ENCODE data around the gene CALCOCO2. TPM values are rescaled to one million over a fixed set of nuclear protein-coding genes. Genes with fewer than 3 reads are reported as not detected.
A peak's percentile ranks its signal among the peaks of the same experiment; 100 is the strongest.

The CALCOCO2 gene
- total and polyA plus RNA-seq, 2 of the 13 experiments (the other 11 are each of a cell fraction or from before 2014, with no cell fraction given), result 72.9 to 111 TPM

DNA sequence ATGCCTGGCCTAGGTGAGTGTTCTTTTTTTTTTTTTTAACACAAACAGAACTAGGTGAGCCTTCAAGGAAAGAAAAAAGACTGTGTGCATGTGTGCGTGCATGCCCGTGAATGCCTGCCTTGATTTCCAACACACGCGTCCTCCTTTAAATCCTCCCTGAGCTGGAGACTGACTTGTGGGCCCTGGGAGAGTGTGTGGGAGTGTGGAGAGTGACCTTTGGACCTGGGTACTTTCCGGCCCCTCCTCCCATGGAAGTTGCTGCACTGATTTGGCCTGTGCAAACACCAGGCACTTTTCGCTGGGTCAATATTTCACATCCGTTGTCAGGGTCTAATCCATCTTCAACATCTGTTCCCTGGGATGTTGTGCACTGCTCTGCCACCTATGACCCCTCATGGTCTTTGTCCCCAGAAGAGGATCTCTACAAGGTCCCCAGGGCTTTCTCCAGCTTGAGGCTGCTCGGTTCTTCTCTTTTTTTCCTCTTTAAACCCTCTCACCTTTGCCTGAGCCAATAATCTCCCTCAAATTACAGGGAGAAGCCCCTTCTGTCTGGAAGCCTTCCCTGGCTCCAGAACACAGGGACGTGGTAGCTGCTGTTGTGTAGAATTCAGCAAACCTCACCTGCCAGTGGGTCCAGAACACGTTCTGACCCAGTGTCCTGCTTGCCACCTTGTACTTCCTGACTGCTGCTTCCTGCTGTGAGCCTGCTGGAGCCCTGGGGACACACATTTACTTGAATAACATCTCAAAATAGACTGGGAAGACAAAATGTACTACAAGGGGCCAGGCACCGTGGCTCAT lies 40.9 kb downstream of the CALCOCO2 start (continued):
- TF ChIP-seq ATAD3A (CRISPR knock-in tag; IDR thresholded peaks at IDR 0.05), result no peak; the same call in 1 of the 2 replicates
- peak; percentile 86; the same call in 1 of the 2 replicates for TF ChIP-seq ZNF33A (CRISPR knock-in tag; IDR thresholded peaks at IDR 0.05; ENCODE audit: borderline replicate concordance)
- peak; percentile 99 for TF ChIP-seq FOXA3 (CRISPR knock-in tag; IDR thresholded peaks at IDR 0.05)
- TF ChIP-seq, protein P1, sequence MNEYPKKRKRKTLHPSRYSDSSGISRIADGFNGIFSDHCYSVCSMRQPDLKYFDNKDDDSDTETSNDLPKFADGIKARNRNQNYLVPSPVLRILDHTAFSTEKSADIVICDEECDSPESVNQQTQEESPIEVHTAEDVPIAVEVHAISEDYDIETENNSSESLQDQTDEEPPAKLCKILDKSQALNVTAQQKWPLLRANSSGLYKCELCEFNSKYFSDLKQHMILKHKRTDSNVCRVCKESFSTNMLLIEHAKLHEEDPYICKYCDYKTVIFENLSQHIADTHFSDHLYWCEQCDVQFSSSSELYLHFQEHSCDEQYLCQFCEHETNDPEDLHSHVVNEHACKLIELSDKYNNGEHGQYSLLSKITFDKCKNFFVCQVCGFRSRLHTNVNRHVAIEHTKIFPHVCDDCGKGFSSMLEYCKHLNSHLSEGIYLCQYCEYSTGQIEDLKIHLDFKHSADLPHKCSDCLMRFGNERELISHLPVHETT (CRISPR knock-in tag; conservative IDR thresholded peaks at IDR 0.05), result peak; percentile 81; the same call in 1 of the 2 replicates
- TF ChIP-seq NFIB (CRISPR knock-in tag; IDR thresholded peaks at IDR 0.05; ENCODE audit: borderline replicate concordance), result no peak
- TF ChIP-seq REXO4 (CRISPR knock-in tag; IDR thresholded peaks at IDR 0.05; ENCODE audit: borderline replicate concordance), result no peak
- no peak for TF ChIP-seq ZNF432 (CRISPR knock-in tag; IDR thresholded peaks at IDR 0.05; ENCODE audit: borderline replicate concordance)
- TF ChIP-seq, protein P2, sequence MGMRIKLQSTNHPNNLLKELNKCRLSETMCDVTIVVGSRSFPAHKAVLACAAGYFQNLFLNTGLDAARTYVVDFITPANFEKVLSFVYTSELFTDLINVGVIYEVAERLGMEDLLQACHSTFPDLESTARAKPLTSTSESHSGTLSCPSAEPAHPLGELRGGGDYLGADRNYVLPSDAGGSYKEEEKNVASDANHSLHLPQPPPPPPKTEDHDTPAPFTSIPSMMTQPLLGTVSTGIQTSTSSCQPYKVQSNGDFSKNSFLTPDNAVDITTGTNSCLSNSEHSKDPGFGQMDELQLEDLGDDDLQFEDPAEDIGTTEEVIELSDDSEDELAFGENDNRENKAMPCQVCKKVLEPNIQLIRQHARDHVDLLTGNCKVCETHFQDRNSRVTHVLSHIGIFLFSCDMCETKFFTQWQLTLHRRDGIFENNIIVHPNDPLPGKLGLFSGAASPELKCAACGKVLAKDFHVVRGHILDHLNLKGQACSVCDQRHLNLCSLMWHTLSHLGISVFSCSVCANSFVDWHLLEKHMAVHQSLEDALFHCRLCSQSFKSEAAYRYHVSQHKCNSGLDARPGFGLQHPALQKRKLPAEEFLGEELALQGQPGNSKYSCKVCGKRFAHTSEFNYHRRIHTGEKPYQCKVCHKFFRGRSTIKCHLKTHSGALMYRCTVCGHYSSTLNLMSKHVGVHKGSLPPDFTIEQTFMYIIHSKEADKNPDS (CRISPR knock-in tag; IDR thresholded peaks at IDR 0.05), result peak; percentile 92
- TF ChIP-seq HIVEP1 (CRISPR knock-in tag; IDR thresholded peaks at IDR 0.05), result peak; percentile 69
- peak; percentile 95 for TF ChIP-seq SOX5 (CRISPR knock-in tag; IDR thresholded peaks at IDR 0.05; ENCODE audit: borderline replicate concordance)
- TF ChIP-seq ZNF460 (CRISPR knock-in tag; IDR thresholded peaks at IDR 0.05; ENCODE audit: borderline replicate concordance), result peak; percentile 66; the same call in 1 of the 2 replicates
- TF ChIP-seq, protein P3, sequence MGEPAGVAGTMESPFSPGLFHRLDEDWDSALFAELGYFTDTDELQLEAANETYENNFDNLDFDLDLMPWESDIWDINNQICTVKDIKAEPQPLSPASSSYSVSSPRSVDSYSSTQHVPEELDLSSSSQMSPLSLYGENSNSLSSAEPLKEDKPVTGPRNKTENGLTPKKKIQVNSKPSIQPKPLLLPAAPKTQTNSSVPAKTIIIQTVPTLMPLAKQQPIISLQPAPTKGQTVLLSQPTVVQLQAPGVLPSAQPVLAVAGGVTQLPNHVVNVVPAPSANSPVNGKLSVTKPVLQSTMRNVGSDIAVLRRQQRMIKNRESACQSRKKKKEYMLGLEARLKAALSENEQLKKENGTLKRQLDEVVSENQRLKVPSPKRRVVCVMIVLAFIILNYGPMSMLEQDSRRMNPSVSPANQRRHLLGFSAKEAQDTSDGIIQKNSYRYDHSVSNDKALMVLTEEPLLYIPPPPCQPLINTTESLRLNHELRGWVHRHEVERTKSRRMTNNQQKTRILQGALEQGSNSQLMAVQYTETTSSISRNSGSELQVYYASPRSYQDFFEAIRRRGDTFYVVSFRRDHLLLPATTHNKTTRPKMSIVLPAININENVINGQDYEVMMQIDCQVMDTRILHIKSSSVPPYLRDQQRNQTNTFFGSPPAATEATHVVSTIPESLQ (CRISPR knock-in tag; conservative IDR thresholded peaks at IDR 0.05), result peak; percentile 84
- TF ChIP-seq PRPF4 (IDR thresholded peaks at IDR 0.05; ENCODE audit: low read depth, low read length, poor library complexity, severe bottlenecking), result peak; percentile 79
- no peak for TF ChIP-seq MLLT10 (CRISPR knock-in tag; IDR thresholded peaks at IDR 0.05)
- peak; percentile 98 for TF ChIP-seq EP300 (IDR thresholded peaks at IDR 0.05; ENCODE audit: low read depth in 2 of 2, low read length in 2 of 2)
- peak; percentile 96 for TF ChIP-seq EP300 (CRISPR knock-in tag; IDR thresholded peaks at IDR 0.05; ENCODE audit: borderline replicate concordance)
- TF ChIP-seq SP4 (CRISPR knock-in tag; IDR thresholded peaks at IDR 0.05), result peak; percentile 92
- TF ChIP-seq ZNF296 (CRISPR knock-in tag; conservative IDR thresholded peaks at IDR 0.05), result no peak
- TF ChIP-seq, protein P4, sequence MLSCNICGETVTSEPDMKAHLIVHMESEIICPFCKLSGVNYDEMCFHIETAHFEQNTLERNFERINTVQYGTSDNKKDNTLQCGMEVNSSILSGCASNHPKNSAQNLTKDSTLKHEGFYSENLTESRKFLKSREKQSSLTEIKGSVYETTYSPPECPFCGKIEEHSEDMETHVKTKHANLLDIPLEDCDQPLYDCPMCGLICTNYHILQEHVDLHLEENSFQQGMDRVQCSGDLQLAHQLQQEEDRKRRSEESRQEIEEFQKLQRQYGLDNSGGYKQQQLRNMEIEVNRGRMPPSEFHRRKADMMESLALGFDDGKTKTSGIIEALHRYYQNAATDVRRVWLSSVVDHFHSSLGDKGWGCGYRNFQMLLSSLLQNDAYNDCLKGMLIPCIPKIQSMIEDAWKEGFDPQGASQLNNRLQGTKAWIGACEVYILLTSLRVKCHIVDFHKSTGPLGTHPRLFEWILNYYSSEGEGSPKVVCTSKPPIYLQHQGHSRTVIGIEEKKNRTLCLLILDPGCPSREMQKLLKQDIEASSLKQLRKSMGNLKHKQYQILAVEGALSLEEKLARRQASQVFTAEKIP (CRISPR knock-in tag; IDR thresholded peaks at IDR 0.05; ENCODE audit: borderline replicate concordance), result no peak
- peak; percentile 98 for TF ChIP-seq FOXO1 (CRISPR knock-in tag; IDR thresholded peaks at IDR 0.05)
- peak; percentile 83 for TF ChIP-seq ELF3 (CRISPR knock-in tag; IDR thresholded peaks at IDR 0.05)
- TF ChIP-seq CEBPB (IDR thresholded peaks at IDR 0.05; ENCODE audit: borderline replicate concordance, low read depth, low read length), result peak; percentile 78; the same call in 1 of the 2 replicates
